CD4-positive, alpha-beta T cell treated with Interferon alpha-2 for 1 hour (primary cell): ENCODE measurements around the gene IRX4.

ENCODE experiments used
- DNase-seq, 2 donors: peaks; one replicate each; pipeline ENCODE4 v3.0.0-alpha.2; 2020 to 2022

IRX4 gene

GRCh38 chr5:1913578-1913977 lies 30.9 kb upstream of the IRX4 start:
- DNase-seq, result no peak

GRCh38 chr5:1912951-1913565 lies 30.3 kb upstream of the IRX4 start:
- no peak for DNase-seq

- no peak for DNase-seq
These were observed 29.1 kb upstream of the IRX4 start for GRCh38 chr5:1911773-1912235.

GRCh38 chr5:1910861-1911772 lies 28.4 kb upstream of the IRX4 start:
- no peak for DNase-seq

- DNase-seq, result no peak
These were observed 27.5 kb upstream of the IRX4 start for GRCh38 chr5:1910081-1910760.

GRCh38 chr5:1909346-1909985 lies 26.7 kb upstream of the IRX4 start:
- no peak for DNase-seq

- DNase-seq, result no peak
These were observed 26.2 kb upstream of the IRX4 start for GRCh38 chr5:1908931-1909330.

GRCh38 chr5:1907616-1908015 lies 24.9 kb upstream of the IRX4 start:
- no peak for DNase-seq

GRCh38 chr5:1905108-1905507 lies 22.4 kb upstream of the IRX4 start:
- no peak for DNase-seq

GRCh38 chr5:1901983-1902382 lies 19.3 kb upstream of the IRX4 start:
- no peak for DNase-seq

- DNase-seq, result no peak
These were observed 18.3 kb upstream of the IRX4 start for GRCh38 chr5:1901061-1901460.

GRCh38 chr5:1899201-1899600 lies 16.5 kb upstream of the IRX4 start:
- no peak for DNase-seq

GRCh38 chr5:1897816-1898450 lies 15.2 kb upstream of the IRX4 start:
- DNase-seq, result no peak

GRCh38 chr5:1897386-1897785 lies 14.7 kb upstream of the IRX4 start:
- no peak for DNase-seq

- no peak for DNase-seq
These were observed 14.1 kb upstream of the IRX4 start for GRCh38 chr5:1896602-1897376.

- DNase-seq, result no peak
These were observed 13.2 kb upstream of the IRX4 start for GRCh38 chr5:1895739-1896420.

GRCh38 chr5:1894243-1894642 lies 11.5 kb upstream of the IRX4 start:
- DNase-seq, result no peak

GRCh38 chr5:1893754-1894153 lies 11.0 kb upstream of the IRX4 start:
- DNase-seq, result no peak

- no peak for DNase-seq
These were observed 10.1 kb upstream of the IRX4 start for GRCh38 chr5:1892685-1893445.

- DNase-seq, result no peak
These were observed 9.5 kb upstream of the IRX4 start for GRCh38 chr5:1892211-1892610.

GRCh38 chr5:1891391-1891790 lies 8.7 kb upstream of the IRX4 start:
- DNase-seq, result no peak
